ENCODE results near the gene SCYL1.

Gene SCYL1

DNA sequence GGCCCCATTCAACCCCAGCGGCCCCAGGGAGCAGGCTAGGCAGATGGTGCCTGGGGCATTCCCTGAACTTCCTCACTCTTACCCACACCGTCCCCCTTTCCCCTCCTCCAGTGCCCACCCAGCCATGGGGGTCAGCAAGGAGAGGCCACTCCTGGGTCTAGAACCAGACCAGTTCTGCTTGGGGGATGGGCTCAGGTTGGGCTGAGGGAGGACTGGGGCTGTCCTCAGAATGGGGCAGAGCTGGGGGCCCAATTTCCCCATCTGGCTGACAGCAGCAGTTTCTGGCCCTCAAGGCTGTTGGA lies 12.4 kb downstream of the SCYL1 start:
- no peak for DNase-seq (ENCODE audit: low read depth)

- no peak for DNase-seq (ENCODE audit: low read depth)
Observed at GRCh38 chr11:65537620-65538231, 12.8 kb downstream of the SCYL1 start.

GRCh38 chr11:65538232-65538914 lies 13.5 kb downstream of the SCYL1 start:
- no peak for DNase-seq (ENCODE audit: low read depth)

DNA sequence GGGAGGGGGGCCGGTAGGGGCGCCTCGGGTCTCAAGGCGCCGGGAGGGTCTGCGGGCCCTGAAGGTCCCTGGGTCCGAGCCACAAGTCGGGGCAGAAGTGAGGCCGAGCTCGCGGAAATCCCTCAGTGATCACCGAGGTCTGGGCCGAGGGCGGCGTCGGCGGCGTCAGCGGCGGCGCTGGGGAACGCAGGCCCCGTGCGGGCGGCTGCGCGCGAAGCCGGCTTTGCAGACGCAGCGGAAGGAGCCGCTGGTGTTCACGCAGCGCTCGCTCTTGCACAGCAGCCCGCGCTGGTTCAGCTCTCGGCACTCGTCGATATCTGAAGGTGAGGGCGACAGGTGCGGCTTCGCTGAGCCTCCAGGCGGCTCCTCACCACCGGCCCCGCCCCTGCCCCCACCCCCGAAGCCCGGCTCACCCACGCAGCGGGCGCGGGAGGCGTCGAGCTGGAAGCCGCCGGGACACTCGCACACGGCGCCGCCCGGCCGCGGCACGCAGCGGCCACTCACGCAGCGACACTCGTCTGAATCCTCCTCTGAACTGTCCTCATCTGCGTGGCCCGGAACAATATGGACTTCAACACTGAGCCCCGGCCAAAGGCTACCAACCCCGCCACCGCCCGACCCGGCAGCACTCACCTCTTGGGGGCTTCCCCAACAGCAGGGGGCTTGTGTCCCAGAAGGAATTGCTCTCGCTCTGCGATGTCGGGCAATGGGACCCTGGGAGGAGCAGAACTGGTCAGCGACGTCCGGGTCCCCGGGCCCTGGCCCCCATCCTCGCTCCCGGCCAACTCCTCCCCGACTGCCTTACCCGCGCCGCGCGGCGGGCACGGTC lies 14.2 kb downstream of the SCYL1 start:
- no peak for DNase-seq (ENCODE audit: low read depth)

- DNase-seq (ENCODE audit: low read depth): no peak
Observed at GRCh38 chr11:65539744-65540289, 14.9 kb downstream of the SCYL1 start.

GRCh38 chr11:65540290-65541092 lies 15.6 kb downstream of the SCYL1 start:
- no peak for DNase-seq (ENCODE audit: low read depth)

DNA sequence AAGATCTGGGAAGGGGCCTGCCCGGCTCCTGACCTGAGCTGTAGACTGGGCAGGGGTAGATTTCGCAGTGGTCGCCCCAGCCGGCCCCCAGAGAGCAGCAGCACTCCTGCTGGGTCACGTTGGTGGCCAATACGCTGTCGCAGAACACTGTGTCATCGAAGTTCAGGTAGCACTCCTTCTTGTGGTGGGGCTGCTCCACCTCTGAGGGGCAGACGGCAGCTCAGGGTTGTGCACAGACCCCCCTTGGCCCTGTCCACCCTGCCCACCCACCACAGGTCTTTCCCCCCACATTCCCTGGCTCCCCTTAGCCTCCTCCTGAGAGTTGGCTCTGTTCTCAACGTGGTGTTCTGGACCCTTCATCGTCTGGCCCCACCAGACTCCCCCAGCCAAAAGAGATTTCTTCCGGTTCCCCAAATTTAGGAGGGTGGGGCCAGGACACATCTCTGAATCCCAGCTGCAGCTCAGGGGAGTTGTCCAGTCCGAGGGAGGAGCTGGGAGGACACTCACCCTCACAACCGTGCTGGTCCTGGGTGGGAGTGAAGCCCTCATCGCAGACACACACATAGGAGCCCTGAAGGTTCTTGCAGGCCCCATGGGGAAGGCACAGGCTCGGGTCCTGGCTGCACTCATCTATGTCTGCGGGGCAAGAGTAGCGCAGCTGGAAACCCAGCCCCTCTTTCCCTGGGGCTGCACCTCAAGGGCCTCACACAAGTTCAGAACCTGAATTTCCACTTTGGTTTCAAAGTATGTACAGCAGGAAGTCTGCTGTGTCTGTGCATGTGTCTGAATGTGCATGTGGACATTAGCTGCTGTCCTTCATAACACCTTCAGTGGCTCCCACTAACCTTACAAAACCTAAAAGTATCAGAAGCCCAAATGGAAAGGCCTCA lies 16.5 kb downstream of the SCYL1 start:
- no peak for DNase-seq (ENCODE audit: low read depth)

DNA sequence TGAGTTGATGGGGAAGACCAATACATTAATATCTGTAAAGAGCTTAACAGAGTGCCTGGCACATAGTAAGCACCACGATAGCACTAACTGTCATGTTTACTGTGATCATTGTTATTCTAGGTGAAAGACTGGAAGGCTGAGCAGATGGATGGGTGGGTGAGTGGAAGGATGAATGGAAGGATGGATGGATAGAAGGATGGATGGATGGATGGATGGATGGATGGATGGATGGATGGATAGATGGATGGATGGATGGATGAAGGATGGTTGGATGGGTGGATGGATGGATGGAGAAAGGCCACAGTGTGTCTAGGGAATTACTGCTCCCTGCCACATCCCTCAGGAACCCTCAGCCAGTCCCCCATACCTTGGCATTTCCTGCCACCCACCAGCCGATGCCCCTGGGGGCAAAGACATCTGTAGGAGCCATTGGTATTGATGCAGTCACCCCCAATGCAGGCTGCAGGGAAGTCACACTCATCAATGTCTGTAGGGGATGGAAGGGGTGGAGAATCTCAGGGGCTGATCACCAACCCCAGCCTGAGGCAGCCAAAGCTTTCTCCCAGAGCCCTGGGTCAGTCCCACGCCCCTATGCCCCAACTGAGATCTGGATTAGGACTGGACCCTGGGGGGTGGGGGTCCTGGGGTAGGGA lies 18.0 kb downstream of the SCYL1 start:
- DNase-seq (ENCODE audit: low read depth): no peak

- DNase-seq (ENCODE audit: low read depth): no peak
Observed at GRCh38 chr11:65545853-65546216, 21.0 kb downstream of the SCYL1 start.

DNA sequence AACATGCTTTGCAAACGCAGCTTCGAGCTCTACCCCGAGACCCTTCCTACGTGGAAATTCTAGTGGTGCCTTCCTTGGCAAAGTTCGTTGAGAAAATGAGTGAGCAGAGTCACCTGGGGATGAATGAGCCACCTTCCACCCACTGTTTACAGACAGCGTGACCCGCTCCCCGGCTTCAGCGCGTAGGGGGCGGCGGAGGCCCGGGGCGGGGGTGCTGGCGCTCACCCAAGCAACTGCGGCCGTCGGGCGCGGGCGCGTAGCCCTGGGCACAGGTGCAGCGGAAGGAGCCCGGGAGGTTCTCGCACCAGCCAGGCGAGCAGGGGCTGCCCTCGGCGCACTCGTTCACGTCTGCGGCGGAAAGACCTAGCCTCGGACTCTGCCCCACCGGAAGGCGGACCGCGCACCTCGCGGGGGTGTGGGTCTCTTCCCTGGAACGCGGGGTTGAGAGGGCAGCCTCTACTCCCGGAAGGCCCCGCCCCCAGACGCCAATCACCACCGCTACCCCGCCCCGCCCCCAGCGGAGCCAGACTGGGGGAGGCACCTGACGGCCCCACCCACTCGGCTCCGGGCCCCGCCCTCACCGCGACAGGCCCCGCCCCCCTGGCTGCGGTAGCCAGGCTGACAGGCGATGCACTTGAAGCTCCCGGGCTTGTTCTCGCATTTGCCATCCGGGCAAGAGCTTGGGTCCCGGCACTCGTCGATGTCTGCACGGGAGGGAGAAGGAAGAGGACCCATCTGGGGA lies 21.5 kb downstream of the SCYL1 start:
- no peak for DNase-seq (ENCODE audit: low read depth)

DNA sequence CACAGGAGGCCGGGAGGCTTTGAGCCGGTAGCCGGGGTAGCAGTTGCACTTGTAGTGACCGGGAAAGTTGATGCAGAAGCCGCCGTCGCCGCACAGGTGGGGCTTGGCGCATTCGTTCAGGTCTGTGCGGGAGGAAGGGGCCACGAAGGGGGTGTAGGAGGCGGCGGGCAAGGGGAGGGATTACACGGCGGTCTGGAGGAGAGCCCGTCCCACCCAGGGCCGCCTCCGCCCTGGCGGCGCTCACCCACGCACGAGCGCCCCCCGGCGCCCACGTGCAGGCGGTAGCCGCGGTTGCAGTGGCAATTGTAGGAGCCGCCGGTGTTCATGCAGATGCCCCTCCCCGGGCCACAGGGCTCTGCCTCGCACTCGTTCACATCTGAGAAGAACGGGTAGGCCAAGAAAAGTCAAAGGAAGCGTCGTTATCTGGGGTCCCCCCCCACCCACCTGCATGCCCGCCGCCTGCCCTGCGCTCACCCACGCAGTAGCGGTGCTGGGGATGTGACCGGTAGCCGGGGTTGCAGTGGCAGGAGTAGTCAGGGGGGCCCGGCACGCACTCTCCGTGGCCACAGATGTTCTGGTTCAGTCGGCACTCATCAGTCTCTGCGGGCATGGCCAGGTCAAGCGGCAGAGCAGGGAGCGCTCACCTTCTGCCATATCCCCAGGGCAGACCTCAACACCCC lies 22.7 kb downstream of the SCYL1 start:
- no peak for DNase-seq (ENCODE audit: low read depth)

DNA sequence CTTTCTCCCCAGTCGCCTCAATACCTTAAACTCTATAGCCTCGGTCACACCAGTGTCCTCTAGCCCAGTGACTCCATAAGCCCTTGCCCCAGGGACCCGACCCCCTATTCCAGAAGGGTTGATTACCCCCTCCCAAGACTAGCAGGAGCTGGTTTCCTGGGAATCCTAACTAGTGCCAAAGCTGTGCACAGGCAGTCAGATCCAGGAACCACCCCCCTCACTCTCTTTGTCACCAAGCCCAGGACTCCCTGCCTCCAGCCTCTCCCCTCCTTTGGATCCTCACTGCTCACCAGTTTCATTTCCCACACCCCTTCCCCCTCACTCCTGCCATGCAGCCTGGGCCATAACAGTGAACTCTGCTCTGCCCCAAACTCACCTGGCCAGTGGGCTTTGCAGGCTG lies 23.5 kb downstream of the SCYL1 start:
- no peak for DNase-seq (ENCODE audit: low read depth)

DNA sequence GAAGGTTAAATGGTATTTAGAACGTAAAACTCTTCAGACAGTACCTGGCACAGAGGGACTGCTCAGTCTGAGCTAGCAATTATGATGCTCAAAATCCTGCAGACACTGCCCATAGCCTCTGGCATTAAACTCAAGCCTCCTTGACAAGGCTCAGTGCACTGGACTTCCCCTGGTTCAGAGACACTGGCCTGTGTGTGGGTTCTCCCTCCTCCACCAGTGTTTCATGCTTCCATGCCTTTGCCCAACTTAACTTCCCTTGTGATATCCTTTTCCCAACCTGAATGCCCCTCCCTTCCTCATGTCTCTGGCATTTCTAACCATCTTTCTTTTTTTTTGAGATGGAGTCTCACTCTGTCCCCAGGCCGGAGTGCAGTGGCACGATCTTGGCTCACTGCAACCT lies 24.2 kb downstream of the SCYL1 start:
- no peak for DNase-seq (ENCODE audit: low read depth)

- no peak for DNase-seq (ENCODE audit: low read depth)
Observed at GRCh38 chr11:65551572-65552387, 26.9 kb downstream of the SCYL1 start.

GRCh38 chr11:65552388-65552951 lies 27.6 kb downstream of the SCYL1 start:
- no peak for DNase-seq (ENCODE audit: low read depth)

- DNase-seq (ENCODE audit: low read depth): no peak
Observed at GRCh38 chr11:65553301-65554001, 28.6 kb downstream of the SCYL1 start.

- DNase-seq (ENCODE audit: low read depth): no peak
Observed at GRCh38 chr11:65554057-65554818, 29.4 kb downstream of the SCYL1 start.
